Skeletal muscle satellite cell (primary cell): Measurements from ENCODE around the gene TOX3. TPM values are rescaled to one million over a fixed set of nuclear protein-coding genes. Genes with fewer than 3 reads are reported as not detected.

Experiments
- H3K27me3 ChIP-seq: 2 replicates; pipeline ENCODE4 v1.7.0; 2013; ENCODE audit warnings: low read length; ENCODE audit not compliant: control insufficient read depth, insufficient read depth
- H3K36me3 ChIP-seq: 2 replicates; pipeline ENCODE4 v1.7.0; 2013; ENCODE audit warnings: mild to moderate bottlenecking, control low read depth, low read length; ENCODE audit not compliant: insufficient read depth
- H3K4me1 ChIP-seq: 2 replicates; pipeline ENCODE4 v1.7.0; 2013; ENCODE audit warnings: low read length; ENCODE audit not compliant: control insufficient read depth, insufficient read depth
- H3K4me2 ChIP-seq: 2 replicates; pipeline ENCODE4 v1.7.0; 2013; ENCODE audit warnings: mild to moderate bottlenecking, low read length
- H3K4me3 ChIP-seq: 2 replicates; pipeline ENCODE4 v1.7.0; 2013; ENCODE audit warnings: low read length
- H3K9ac ChIP-seq: 2 replicates; pipeline ENCODE4 v1.7.0; 2013; ENCODE audit warnings: mild to moderate bottlenecking, low read depth, low read length, moderate library complexity
- H3K9me3 ChIP-seq: replicated peaks from 2 replicates; pipeline ENCODE4 v1.7.0; 2013; ENCODE audit warnings: mild to moderate bottlenecking, control low read depth, low read length
- total RNA-seq: library from RNA; depleted of rRNA; stranded (reverse); fragments of >200 nt; gene quantifications from 2 replicates; pipeline ENCODE4 v1.2.3, GENCODE V29; 2012; rRNA removed

Gene TOX3
- total RNA-seq: not detected in 2 replicates

DNA sequence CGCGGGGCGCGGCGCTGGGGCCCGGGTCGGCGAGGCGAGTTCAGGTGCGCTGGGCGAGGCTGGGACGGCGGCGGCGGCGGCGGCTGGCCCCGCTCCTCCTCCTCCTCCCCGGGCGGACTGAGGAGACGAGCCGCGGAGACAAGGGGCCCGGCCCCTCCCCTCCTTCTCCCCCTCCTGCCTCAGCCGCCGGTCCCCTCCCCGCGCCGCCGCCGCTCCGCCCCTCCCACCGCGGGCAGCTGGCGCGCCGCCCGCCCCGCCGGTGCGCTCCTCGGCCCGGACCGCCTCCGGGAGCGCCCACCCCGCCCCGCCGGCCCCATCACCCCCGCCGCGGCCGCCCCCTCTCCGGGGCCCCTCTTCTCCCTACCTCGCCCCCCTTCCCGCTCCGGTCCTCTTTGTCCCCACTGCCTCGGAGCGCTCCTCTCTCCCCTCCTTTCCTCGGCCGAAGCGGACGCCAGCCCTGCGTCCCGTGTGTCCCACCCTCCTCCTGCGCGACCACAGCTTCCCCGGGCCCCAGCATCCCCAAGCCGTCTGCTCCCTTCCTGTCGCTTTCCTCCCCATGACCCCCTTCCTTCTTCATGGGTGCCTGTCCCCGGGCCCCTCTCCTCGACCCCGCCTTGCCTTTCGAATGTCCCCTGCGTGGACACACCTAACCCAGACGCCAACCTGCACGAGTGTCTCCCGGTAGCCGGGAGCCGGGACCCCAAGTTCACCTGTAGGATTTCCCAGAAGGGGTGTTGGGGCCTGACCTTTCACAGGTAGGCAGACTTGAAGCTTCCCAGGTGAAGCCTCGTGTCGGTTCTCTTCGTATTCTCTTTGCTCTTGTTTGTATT, at the start of gene TOX3:
Gene TOX3 (minus strand): TSS at position 140 of the 830 bp plus-strand sequence. CDS start 420 bp downstream, outside the sequence.
- H3K4me2 ChIP-seq: no peak within 1 kb of the TSS
- H3K4me3 ChIP-seq: no peak within 1 kb of the TSS
- H3K4me1 ChIP-seq: no peaks in the 10 kb centered on the region
- peaks cover 22% of the 10 kb centered on the region for H3K27me3 ChIP-seq
- H3K9me3 ChIP-seq: no peaks in the 10 kb centered on the region
- H3K36me3 ChIP-seq: no peaks in the 10 kb centered on the region
- H3K9ac ChIP-seq: no peak within 1 kb of the TSS

DNA sequence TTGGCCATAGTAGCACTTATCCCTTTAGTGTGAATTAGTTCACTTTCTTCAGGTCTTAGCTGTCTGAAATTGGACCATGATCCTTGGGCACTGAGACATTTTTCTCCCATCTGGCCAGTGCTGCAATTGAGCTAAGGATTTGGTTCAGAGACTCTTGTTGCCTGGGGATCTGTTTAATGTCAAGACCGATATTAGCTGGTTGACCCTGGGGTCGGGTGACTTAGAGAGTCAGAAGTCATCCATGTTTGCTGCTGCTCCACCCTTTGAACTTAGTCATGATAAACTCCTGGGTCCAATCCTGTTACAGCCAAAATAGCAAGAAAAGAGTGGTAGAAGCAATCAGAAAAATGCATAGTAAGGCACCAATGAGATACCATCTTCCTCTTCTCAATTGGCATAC, 45.8 kb upstream of the TOX3 start:
- Histone ChIP-seq H3K4me3 (no peak overlapping the region), H3K9me3 (no peaks in the 10 kb centered on the region), H3K4me1 (no peaks in the 10 kb centered on the region), H3K36me3 (no peaks in the 10 kb centered on the region), H3K4me2 (no peak overlapping the region), H3K9ac (no peak overlapping the region), H3K27me3 (no peaks in the 10 kb centered on the region)

DNA sequence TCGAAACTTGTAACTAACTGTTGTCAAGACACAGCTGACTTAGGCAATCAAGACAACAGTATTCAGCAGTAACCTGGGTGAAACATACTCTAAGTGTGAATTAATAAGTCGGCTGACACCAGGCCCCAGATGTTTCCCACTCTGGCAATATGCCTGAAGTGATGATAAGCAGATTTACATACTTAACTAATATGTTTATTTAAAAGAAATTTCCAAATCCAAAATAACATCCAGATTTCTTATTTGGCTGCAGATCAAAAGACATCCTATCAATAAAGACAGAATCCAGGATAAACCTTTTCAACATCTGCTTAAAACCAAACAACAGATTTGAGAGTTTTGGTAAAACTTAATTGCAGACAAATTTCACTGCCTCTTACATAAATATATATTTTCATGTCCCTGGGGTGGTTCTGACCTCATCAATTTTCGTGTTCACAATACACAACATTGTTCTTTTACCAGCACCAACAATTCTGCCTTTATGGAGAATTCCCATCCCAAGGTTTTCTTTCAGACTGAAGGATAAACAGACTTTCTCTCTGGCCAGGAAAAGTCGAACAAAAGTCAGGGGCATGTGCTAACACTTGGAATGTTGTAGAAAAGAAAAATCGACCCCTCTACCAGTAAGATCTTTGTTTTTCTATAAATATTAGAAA, 45.1 kb upstream of the TOX3 start:
- Histone ChIP-seq H3K4me2 (no peak overlapping the region), H3K36me3 (no peaks in the 10 kb centered on the region), H3K4me3 (no peak overlapping the region), H3K27me3 (no peaks in the 10 kb centered on the region), H3K9ac (no peak overlapping the region), H3K9me3 (no peaks in the 10 kb centered on the region), H3K4me1 (no peaks in the 10 kb centered on the region)

DNA sequence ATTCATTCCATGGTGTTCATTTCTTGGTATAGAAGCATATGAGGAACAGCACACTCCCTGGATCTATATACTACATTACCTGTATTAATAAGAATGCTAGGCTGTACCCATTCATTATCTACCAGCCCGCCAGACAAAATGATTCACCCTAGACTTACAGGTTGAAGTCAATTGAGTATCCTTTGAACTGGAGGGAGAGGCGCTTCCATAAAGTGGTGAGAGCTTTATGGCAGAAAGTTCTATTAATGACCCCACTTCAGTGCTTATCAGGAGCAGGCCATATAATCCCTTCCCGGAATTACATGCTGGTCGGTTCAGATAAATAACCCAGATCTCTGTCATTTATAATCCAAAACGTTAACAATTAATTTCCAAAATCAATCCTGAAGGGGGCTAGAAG, 44.5 kb upstream of the TOX3 start:
- no peaks in the 10 kb centered on the region for H3K9me3 ChIP-seq
- H3K27me3 ChIP-seq: no peaks in the 10 kb centered on the region
- H3K4me3 ChIP-seq: no peak overlapping the region
- H3K9ac ChIP-seq: no peak overlapping the region
- H3K4me1 ChIP-seq: no peaks in the 10 kb centered on the region
- no peak overlapping the region for H3K4me2 ChIP-seq
- H3K36me3 ChIP-seq: no peaks in the 10 kb centered on the region

DNA sequence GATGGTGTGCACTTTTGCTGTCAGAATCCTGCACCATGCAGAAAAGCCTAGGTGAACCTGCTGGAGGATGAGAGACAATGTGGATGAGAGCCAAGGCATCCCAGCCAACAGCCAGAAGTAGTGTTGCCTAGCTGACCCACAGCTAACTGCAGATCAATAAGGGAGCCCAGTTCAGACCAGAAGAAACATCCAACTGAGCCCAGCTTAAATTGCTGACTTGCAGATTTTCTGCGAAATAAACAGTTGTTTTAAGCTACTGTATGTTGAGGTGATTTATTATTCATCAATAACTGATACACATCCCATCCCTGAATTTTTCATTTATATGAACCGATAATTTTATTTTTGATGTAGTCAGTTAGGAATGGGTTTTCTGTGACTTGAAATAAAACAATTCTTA, 39.2 kb upstream of the TOX3 start:
- H3K36me3 ChIP-seq: no peaks in the 10 kb centered on the region
- H3K27me3 ChIP-seq: no peaks in the 10 kb centered on the region
- no peaks in the 10 kb centered on the region for H3K4me1 ChIP-seq
- no peak overlapping the region for H3K4me3 ChIP-seq
- no peak overlapping the region for H3K4me2 ChIP-seq
- H3K9ac ChIP-seq: no peak overlapping the region
- peaks cover 4% of the 10 kb centered on the region for H3K9me3 ChIP-seq

DNA sequence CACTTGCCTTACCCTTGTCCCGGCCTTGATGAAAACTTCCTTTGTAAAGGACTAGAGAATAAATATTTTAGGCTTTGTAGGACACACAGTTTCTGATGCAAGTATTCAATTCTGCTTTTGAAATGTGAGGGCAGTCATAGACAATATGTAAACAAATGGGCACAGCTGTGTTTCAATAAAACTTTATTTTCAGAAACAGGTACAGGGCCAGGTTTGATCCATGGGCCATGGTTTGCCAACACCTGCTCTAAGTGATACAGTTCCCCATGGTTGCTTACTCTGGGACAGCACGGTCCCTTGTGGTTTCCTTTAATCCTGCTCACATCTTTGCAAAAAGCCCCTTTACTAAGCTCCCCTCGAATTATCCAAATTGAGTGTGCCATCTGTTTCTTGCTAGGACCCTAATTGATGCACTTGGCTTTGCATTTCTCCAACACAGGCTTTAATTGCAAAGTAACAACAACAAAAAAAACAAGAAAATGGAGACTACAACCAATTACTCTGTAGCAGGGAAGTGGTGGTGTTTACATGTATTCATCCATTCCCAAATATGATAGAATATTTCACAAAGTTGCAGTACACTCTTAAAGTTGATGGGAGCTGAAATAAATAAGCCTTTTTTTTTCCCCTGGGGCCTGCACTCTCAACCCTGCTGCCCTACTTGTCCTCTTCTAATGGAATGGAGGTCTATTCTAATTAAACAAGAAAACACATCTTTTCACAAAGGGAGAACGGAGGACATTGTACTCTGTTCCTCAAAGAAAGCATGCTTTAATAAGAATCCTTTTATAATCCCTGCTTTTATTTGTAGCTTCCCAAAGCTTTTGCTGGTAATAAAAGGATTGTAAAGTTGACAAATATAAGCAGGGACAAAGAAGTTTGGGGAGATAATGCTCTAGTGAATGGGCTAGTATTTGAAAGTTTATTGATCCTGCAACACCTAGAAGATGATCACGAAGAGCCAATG, 37.7 kb upstream of the TOX3 start:
- H3K9ac ChIP-seq: no peak overlapping the region
- no peak overlapping the region for H3K4me3 ChIP-seq

DNA sequence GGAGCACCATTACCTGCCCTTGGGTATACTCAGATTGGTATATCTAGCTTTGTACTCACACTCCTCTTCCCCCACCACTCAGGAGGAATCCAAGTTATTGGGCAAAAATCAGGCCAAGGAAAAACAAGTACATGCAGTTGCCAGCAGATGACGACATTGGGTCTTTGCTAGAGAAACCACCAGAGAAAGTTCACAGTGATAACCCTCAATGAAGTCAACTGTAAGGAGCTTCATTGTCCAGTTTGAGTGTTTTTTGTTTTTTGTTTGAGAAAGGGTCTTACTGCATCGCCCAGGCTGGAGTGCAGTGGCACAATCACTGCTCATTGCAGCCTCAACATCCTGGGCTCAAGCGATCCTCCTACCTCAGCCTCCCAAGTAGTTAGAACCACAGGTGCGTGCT, 34.6 kb upstream of the TOX3 start:
- Histone ChIP-seq H3K4me3 (no peak overlapping the region), H3K9ac (no peak overlapping the region), H3K27me3 (no peaks in the 10 kb centered on the region)

More for the DNA sequence above, 37.7 kb upstream of the TOX3 start:
- Histone ChIP-seq H3K27me3 (no peaks in the 10 kb centered on the region), H3K36me3 (no peaks in the 10 kb centered on the region), H3K9me3 (peaks cover 8% of the 10 kb centered on the region), H3K4me2 (no peak overlapping the region), H3K4me1 (no peaks in the 10 kb centered on the region)

DNA sequence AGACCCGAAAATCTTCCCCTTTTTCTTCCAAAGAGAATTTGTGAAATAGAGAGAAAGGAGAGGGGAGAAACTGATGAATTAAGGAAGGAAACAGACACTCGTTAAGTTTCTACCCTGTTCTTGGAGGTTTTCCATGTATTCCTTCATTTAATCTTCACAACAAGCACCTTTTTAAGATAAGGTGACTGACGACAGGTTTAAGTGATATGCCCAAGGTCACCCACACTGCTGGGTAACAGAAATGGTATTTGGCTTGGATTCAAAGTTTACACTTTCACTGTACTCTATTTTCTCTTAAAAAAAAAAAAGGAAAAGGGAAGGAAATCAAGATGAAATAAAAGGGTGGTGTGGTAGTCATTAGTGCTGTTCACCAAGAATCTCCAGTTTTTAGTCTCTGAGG, 33.5 kb upstream of the TOX3 start:
- Histone ChIP-seq H3K4me2 (no peak overlapping the region), H3K27me3 (no peaks in the 10 kb centered on the region), H3K9ac (no peak overlapping the region), H3K4me3 (no peak overlapping the region), H3K36me3 (no peaks in the 10 kb centered on the region), H3K9me3 (peaks cover 8% of the 10 kb centered on the region), H3K4me1 (no peaks in the 10 kb centered on the region)

More for the DNA sequence above, 34.6 kb upstream of the TOX3 start:
- H3K9me3 ChIP-seq: peaks cover 8% of the 10 kb centered on the region
- H3K36me3 ChIP-seq: no peaks in the 10 kb centered on the region
- no peak overlapping the region for H3K4me2 ChIP-seq
- no peaks in the 10 kb centered on the region for H3K4me1 ChIP-seq

DNA sequence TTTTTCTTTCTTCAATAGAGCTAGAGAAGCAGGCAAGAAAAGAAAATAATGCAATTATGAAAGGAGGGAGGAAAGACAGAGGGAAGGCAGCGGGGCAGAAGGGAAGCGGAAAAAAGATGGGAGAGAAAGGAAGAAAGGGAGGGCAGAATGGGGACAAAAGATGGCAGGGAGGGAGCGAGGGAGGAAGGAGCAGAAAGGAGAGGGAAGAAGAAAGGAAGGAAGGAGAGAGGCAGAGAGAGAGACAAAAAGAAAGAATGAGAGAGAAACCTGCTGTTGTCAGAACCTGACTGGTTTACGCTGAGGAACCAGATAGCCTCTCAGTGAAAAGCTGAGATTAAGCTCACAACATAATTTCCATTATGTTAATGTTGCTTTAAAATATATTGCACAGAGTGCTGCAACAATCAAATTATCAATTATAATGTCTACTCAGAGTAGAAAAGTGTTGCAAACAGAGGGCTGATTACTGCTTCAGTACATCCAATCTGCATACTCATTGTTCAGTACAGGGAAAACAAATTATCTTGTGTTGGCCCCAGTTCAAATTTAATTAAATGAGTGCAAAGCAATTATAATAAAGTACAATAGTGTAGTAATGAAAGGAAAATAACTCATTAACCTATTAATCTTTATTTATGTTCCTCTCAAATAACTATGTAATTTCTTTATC, 32.0 kb upstream of the TOX3 start:
- Histone ChIP-seq H3K4me3 (no peak overlapping the region), H3K36me3 (no peaks in the 10 kb centered on the region), H3K27me3 (no peaks in the 10 kb centered on the region), H3K4me2 (no peak overlapping the region), H3K9me3 (peaks cover 8% of the 10 kb centered on the region), H3K4me1 (no peaks in the 10 kb centered on the region), H3K9ac (no peak overlapping the region)

DNA sequence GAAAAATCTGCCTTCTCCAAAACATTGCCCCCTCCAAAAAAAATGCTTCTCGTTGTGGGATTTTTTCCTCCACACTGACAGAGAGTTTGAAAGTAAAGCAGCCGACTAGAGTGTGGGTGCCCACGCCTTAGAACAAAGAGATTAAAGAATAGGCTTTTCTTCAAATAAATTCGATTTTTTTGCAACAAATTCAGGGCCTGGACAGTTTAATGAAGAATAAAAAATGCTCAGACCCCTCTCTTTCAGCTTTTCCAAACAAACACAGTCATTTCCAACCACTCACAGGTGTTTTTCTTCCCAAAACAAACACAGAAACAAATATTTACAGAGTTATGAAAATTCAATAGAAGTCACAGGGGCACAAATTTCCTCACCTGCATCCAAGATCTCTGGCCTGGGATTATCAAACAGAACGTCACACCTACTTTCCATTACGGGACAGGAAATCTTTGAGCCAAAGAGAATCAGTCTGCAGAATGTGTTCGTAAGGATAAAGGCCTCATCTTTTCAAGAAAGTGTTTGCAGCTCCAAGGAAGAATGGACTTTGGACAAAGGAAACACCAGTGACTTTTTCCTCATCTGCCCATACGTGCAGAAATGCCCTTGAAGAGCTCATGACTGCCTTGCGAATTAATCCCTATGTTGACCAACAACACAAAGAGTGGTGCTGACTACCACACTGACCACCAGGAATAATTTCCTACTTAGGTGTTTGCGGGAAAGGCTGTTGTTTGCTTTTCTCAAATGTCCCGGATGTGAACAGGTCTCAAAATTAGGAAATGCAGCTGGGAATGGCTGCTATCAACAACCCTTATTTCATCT, 31.3 kb upstream of the TOX3 start:
- no peak overlapping the region for H3K4me3 ChIP-seq
- H3K9me3 ChIP-seq: peaks cover 8% of the 10 kb centered on the region
- H3K27me3 ChIP-seq: no peaks in the 10 kb centered on the region
- H3K4me1 ChIP-seq: no peaks in the 10 kb centered on the region
- H3K9ac ChIP-seq: no peak overlapping the region
- H3K4me2 ChIP-seq: no peak overlapping the region
- no peaks in the 10 kb centered on the region for H3K36me3 ChIP-seq
